ENCODE results near the gene CARD9. TPM values are rescaled to one million over a fixed set of nuclear protein-coding genes. Genes with fewer than 3 reads are reported as not detected.

Gene CARD9
- total and polyA plus RNA-seq, 10 donors, result 5.7 to 25.5 (median 18.2) TPM

DNA sequence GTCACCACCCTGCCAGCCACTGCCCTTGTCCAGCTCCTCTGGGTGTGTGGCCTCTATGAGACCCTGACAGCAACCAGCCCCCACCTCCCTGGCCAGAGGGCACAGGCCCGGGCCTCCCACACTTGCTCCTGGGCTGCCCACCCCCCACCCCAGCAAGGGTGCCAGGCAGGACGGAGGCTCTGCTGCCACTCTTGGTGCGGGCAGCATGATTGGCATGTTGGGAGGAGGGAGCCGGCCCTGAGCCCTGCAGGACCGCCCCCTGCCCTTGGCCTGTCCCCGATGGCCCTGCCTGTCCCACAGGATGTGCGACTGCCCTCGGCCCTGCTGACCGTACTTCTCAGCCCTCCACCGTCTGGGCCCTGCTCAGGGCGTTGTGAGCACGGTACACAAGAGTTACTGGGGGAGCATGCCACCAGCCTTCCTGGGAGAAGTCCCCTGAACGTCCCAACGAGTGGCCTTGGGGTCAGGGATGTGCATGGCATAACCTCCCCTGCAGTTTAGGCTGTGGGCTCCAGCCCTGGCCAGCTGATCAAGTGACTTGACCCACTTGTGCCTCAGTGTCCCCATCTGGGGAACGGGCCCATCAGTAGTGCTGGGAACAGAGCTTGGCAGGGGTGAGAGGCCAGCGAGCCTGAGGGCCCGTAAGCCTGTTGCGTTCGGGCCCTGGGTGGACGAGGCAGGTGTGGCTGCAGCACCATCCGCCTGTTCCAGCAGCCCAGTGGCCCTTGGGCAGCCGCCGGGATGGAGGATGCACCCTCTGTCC, 30.2 kb downstream of the CARD9 start:
- intact Hi-C loops (cut with DNase I; ENCODE audit: low total_unique reads), result no loop called here
- Histone ChIP-seq H3K27me3 (replicated peaks in 1 of 7) (no peaks in the 10 kb centered on the region), H3K9me3 (no peaks in the 10 kb centered on the region), H3K4me3 (peak overlapping the region in 4 of 8 donors; percentile 32 to 61 (median 42)), H3K27ac (peak overlapping the region in 7 of 8 donors; percentile 38 to 84 (median 81)), H3K36me3 (peaks cover 0 to 6% (median 0%) of the 10 kb centered on the region in 6 donors), H3K4me1 (peaks cover 18 to 75% (median 55%) of the 10 kb centered on the region in 6 donors)
- TF ChIP-seq POLR2AphosphoS5 (IDR thresholded peaks at IDR 0.05) (peak; percentile 36 to 70 (median 59)), POLR2A (IDR thresholded peaks at IDR 0.05) (no peak)
- 21 to 74% (median 72%) methylated on average over 8 to 23 of the region's 23 CpGs for WGBS, 5 donors
- DNase-seq, result peak; percentile 87

DNA sequence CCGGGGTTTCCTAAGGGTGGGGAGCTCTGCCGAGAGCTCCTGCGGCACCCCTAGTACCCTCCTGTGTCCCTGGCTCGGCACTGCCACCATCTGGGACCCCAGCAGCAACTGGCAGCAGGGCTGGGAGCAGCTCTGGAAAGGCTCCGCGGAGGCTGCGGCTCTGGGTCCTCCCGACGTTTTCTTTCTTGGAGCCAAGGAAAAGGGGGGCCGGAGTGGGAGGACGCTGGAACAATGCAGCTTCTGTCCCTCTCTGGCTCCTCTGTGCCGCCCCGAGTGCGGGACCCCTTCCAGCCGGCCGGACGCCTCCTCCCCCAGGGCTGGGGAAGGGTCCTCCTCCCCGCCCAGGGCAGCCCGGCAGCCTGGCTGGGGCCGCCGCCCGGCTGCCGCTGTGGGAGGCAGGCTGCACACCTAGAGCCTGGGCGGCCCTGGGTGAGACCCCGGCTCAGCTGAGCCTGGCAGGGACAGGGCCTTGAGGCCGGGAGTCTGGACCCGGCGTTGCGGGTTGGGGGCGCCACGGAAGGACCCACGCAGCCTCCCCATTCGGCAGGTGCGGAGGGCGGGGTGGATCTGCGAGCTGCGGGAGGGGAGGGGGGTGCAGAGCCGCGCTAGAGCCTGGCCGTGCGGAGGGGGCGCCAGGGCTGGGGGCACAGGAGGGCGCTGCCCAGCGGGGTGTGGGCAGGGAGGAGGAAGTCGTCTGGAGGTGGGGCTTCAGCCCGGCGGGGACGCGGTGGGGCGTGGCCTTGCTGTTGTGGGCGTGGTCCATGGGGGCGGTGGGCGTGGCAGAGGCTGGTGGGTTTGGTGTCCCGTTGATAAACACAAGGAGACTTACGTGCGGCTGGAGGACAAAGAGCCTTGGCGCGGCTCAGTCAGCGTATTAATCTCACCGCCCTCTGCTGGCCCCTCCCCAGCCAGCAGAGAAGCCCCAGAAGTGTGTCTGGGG, 31.0 kb downstream of the CARD9 start:
- Histone ChIP-seq H3K27ac (peak overlapping the region in 7 of 8 donors; percentile 38 to 84 (median 81)), H3K4me3 (peak overlapping the region in 6 of 8 donors; percentile 7 to 61 (median 36)), H3K9me3 (no peaks in the 10 kb centered on the region), H3K4me1 (peaks cover 18 to 67% (median 51%) of the 10 kb centered on the region in 6 donors), H3K36me3 (peaks cover 0 to 12% (median 1%) of the 10 kb centered on the region in 6 donors), H3K27me3 (replicated peaks in 1 of 7) (no peaks in the 10 kb centered on the region)
- WGBS, 5 donors, result 31 to 57% (median 35%) methylated on average over 23 to 60 of the region's 60 CpGs
- DNase-seq, result peak; percentile 90
- intact Hi-C loops (cut with DNase I; ENCODE audit: low total_unique reads), result no loop called here
- TF ChIP-seq POLR2A (IDR thresholded peaks at IDR 0.05), result peak in 1 of 3 donors; percentile 18
- TF ChIP-seq, protein P1, sequence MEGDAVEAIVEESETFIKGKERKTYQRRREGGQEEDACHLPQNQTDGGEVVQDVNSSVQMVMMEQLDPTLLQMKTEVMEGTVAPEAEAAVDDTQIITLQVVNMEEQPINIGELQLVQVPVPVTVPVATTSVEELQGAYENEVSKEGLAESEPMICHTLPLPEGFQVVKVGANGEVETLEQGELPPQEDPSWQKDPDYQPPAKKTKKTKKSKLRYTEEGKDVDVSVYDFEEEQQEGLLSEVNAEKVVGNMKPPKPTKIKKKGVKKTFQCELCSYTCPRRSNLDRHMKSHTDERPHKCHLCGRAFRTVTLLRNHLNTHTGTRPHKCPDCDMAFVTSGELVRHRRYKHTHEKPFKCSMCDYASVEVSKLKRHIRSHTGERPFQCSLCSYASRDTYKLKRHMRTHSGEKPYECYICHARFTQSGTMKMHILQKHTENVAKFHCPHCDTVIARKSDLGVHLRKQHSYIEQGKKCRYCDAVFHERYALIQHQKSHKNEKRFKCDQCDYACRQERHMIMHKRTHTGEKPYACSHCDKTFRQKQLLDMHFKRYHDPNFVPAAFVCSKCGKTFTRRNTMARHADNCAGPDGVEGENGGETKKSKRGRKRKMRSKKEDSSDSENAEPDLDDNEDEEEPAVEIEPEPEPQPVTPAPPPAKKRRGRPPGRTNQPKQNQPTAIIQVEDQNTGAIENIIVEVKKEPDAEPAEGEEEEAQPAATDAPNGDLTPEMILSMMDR (IDR thresholded peaks at IDR 0.05 in 8 of 11, conservative IDR thresholded peaks at IDR 0.05 in 3 of 11), result no peak
- TF ChIP-seq POLR2AphosphoS5 (IDR thresholded peaks at IDR 0.05), result peak in 2 of 3 donors; percentile 59 to 70

DNA sequence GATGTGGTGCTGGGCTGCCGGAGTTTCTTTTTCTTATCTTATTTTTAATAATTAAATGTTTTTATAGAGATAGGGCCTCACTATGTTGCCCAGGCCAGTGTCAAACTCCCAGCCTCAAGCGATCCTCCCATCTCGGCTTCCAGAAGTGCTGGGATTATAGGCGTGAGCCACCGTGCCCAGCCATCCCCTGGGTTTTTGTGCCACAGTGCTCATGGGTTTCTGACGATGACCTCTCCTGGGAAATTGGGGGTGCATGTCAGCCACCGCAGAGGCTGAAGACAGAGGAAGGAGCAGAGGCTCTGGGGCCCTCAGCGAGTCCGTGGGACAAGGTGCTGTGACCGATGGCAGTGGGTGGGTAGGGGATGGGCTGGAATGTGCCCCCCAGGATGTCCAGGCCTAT, 31.7 kb downstream of the CARD9 start:
- intact Hi-C loops (cut with DNase I; ENCODE audit: low total_unique reads), result no loop called here
- H3K36me3 ChIP-seq, result peaks cover 0 to 19% (median 4%) of the 10 kb centered on the region in 6 donors

More for the DNA sequence above, 31.7 kb downstream of the CARD9 start:
- peak overlapping the region in 3 of 8 donors; percentile 74 to 83 (median 83) for H3K27ac ChIP-seq
- TF ChIP-seq POLR2AphosphoS5 (IDR thresholded peaks at IDR 0.05), result no peak
- TF ChIP-seq, protein P1 (IDR thresholded peaks at IDR 0.05 in 8 of 11, conservative IDR thresholded peaks at IDR 0.05 in 3 of 11), result no peak
- no peak for TF ChIP-seq POLR2A (IDR thresholded peaks at IDR 0.05)
- DNase-seq, result no peak
- H3K27me3 ChIP-seq (replicated peaks in 1 of 7), result no peaks in the 10 kb centered on the region
- H3K4me1 ChIP-seq, result peaks cover 18 to 60% (median 45%) of the 10 kb centered on the region in 6 donors
- WGBS, 5 donors, result 69 to 93% (median 85%) methylated on average over 10 of the region's 10 CpGs
- peak overlapping the region in 1 of 8 donors; percentile 46 for H3K4me3 ChIP-seq
- H3K9me3 ChIP-seq, result no peaks in the 10 kb centered on the region
